Esophagus muscularis mucosa (tissue), 4 donors: ENCODE measurements around the gene CLEC4A.

ENCODE experiments used
- CTCF ChIP-seq, 3 experiments: fragments of 200-600 bp in 2 of 3; fragments of 450-650 bp in 1 of 3; sonication (generic) in 2 of 3; IDR thresholded peaks; one replicate each; pipeline ENCODE4 v1.5.1; 2017 to 2019; ENCODE audit warnings: antibody characterized with exemption in 3 of 3, mild to moderate bottlenecking in 2 of 3, moderate library complexity in 1 of 3
- EP300 ChIP-seq: sonication (generic); formaldehyde crosslinking; IDR thresholded peaks from one replicate; pipeline ENCODE4 v1.6.1; 2017; ENCODE audit warnings: antibody characterized with exemption
- POLR2A ChIP-seq: fragments of 450-650 bp; IDR thresholded peaks from one replicate; pipeline ENCODE4 v1.6.1; 2017; ENCODE audit warnings: antibody characterized with exemption, moderate library complexity, mild to moderate bottlenecking, low read depth
- POLR2AphosphoS5 ChIP-seq, 2 donors: sonication (generic); formaldehyde crosslinking; IDR thresholded peaks; one replicate each; pipeline ENCODE4 v1.6.1; 2017; ENCODE audit warnings: antibody characterized with exemption in 2 of 2

GRCh38 chr12:8154526-8154925 is 31.1 kb downstream of the CLEC4A start:
- TF ChIP-seq POLR2A = no peak
- TF ChIP-seq EP300 = no peak
- TF ChIP-seq CTCF (IDR thresholded peaks at IDR 0.05) = no peak
- no peak for TF ChIP-seq POLR2AphosphoS5 (IDR thresholded peaks at IDR 0.05)
